ENCODE measurements around the gene NCOA7.

NCOA7 gene

DNA sequence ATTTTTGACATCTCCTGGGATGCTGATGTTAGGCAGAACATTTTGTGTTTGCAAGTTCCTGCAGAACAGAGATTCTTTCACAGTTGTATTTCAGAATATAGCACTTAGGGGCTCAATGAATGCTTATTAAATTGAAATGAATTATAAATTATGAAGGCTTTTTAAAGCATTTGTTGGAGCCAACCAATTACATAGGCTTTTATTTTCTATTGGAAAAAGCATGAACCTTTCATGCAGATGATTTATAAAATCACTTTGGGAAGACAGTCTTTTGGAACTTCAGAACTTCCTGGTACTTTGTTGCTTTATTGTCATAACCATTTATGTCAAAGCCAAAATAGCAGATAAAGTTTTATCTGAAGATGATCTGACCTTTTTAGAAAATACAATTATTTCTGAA lies 96.6 kb downstream of the NCOA7 start:
- H3K4me2 ChIP-seq (ENCODE audit: low read length) = no peak overlapping the region
- no peak overlapping the region for H3K27ac ChIP-seq (ENCODE audit: low read depth, low read length)
- no peaks in the 10 kb centered on the region for H3K27me3 ChIP-seq (ENCODE audit: control insufficient read depth, low read length)
- H3F3A ChIP-seq (ENCODE audit: control insufficient read depth, insufficient read depth) = 0 out of 2 replicates have a peak, but pooled peaks cover 3% of the 10 kb centered on the region
- no peaks in the 10 kb centered on the region for H3K79me2 ChIP-seq (ENCODE audit: control insufficient read depth, low read length)
- H3K4me1 ChIP-seq (ENCODE audit: control insufficient read depth, low read length) = peaks cover 3% of the 10 kb centered on the region; the same call in 1 of the 2 replicates
- no peak overlapping the region for H3K4me3 ChIP-seq (ENCODE audit: low read length)
- H3K36me3 ChIP-seq (ENCODE audit: control insufficient read depth, low read length) = peaks cover 87% of the 10 kb centered on the region
- no peaks in the 10 kb centered on the region for H3K9me3 ChIP-seq (ENCODE audit: control insufficient read depth, insufficient read depth, low read length)
- H3K9me2 ChIP-seq (replicated peaks; ENCODE audit: control insufficient read depth, low read length) = no peaks in the 10 kb centered on the region
- TF ChIP-seq EZH2phosphoT487 (IDR thresholded peaks at IDR 0.05; ENCODE audit: borderline replicate concordance, low read length) = no peak
- TF ChIP-seq, protein P1, sequence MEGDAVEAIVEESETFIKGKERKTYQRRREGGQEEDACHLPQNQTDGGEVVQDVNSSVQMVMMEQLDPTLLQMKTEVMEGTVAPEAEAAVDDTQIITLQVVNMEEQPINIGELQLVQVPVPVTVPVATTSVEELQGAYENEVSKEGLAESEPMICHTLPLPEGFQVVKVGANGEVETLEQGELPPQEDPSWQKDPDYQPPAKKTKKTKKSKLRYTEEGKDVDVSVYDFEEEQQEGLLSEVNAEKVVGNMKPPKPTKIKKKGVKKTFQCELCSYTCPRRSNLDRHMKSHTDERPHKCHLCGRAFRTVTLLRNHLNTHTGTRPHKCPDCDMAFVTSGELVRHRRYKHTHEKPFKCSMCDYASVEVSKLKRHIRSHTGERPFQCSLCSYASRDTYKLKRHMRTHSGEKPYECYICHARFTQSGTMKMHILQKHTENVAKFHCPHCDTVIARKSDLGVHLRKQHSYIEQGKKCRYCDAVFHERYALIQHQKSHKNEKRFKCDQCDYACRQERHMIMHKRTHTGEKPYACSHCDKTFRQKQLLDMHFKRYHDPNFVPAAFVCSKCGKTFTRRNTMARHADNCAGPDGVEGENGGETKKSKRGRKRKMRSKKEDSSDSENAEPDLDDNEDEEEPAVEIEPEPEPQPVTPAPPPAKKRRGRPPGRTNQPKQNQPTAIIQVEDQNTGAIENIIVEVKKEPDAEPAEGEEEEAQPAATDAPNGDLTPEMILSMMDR (IDR thresholded peaks at IDR 0.05; ENCODE audit: low read depth, low read length, poor library complexity, severe bottlenecking) = no peak
- no peaks in the 10 kb centered on the region for H4K20me1 ChIP-seq (ENCODE audit: control insufficient read depth, insufficient read depth, low read depth, low read length)

DNA sequence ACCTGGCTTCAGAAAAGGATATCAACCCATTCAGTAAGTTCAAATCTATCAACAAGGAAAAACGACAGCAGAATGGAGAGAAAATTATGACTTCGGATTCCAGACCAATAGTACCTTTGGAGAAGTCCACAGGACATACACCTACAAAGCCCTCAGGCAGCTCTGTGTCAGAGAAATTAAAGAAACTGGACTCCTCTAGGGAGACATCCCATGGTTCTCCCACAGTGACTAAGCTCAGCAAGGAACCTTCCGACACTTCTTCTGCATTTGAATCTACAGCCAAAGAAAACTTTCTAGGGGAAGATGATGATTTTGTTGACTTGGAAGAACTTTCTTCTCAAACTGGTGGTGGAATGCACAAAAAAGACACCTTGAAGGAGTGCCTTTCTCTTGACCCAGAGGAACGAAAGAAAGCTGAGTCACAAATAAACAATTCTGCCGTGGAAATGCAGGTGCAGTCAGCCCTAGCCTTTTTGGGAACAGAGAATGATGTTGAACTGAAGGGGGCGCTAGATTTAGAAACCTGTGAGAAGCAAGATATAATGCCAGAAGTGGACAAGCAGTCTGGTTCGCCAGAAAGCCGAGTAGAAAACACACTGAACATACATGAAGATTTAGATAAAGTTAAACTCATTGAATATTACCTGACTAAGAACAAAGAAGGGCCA lies 98.4 kb downstream of the NCOA7 start:
- Histone ChIP-seq H4K20me1 (ENCODE audit: control insufficient read depth, insufficient read depth, low read depth, low read length) (no peaks in the 10 kb centered on the region), H3K4me2 (ENCODE audit: low read length) (no peak overlapping the region), H3F3A (ENCODE audit: control insufficient read depth, insufficient read depth) (0 out of 2 replicates have a peak, but pooled peaks cover 3% of the 10 kb centered on the region), H3K9me3 (ENCODE audit: control insufficient read depth, insufficient read depth, low read length) (no peaks in the 10 kb centered on the region), H3K4me1 (ENCODE audit: control insufficient read depth, low read length) (peaks cover 2% of the 10 kb centered on the region; the same call in 1 of the 2 replicates), H3K36me3 (ENCODE audit: control insufficient read depth, low read length) (peaks cover 82% of the 10 kb centered on the region), H3K9me2 (replicated peaks; ENCODE audit: control insufficient read depth, low read length) (no peaks in the 10 kb centered on the region), H3K27me3 (ENCODE audit: control insufficient read depth, low read length) (no peaks in the 10 kb centered on the region), H3K27ac (ENCODE audit: low read depth, low read length) (no peak overlapping the region), H3K4me3 (ENCODE audit: low read length) (no peak overlapping the region), H3K79me2 (ENCODE audit: control insufficient read depth, low read length) (no peaks in the 10 kb centered on the region)
- no peak for TF ChIP-seq EZH2phosphoT487 (IDR thresholded peaks at IDR 0.05; ENCODE audit: borderline replicate concordance, low read length)
- TF ChIP-seq, protein P1 (IDR thresholded peaks at IDR 0.05; ENCODE audit: low read depth, low read length, poor library complexity, severe bottlenecking) = peak; percentile 76

DNA sequence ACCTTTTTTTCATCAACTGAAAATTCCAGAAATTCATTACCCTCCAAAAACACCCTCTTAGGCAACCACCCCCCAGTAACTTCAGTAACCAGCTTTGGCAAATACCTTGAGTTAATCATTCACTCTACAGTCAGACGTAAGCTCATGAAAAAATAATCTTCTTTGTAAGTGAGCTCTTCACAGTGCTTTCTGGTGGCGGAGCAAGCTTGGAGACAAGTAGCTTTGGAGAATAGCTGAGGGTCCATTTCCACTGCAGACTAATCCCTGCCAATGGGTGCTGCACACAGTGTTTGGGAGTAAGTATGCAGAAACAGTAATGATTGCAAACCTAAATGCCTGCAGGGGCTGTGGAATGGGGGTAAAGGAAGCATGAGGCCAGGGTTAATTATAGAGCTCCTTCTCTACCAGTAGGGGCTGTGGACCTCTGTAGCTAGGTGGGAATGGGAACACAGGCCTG lies 109.0 kb downstream of the NCOA7 start:
- Histone ChIP-seq H4K20me1 (ENCODE audit: control insufficient read depth, insufficient read depth, low read depth, low read length) (no peaks in the 10 kb centered on the region), H3K9me3 (ENCODE audit: control insufficient read depth, insufficient read depth, low read length) (no peaks in the 10 kb centered on the region), H3K27me3 (ENCODE audit: control insufficient read depth, low read length) (no peaks in the 10 kb centered on the region), H3K27ac (ENCODE audit: low read depth, low read length) (no peak overlapping the region), H3K9me2 (replicated peaks; ENCODE audit: control insufficient read depth, low read length) (no peaks in the 10 kb centered on the region), H3K4me2 (ENCODE audit: low read length) (no peak overlapping the region), H3F3A (ENCODE audit: control insufficient read depth, insufficient read depth) (peaks cover 11% of the 10 kb centered on the region; the same call in 1 of the 2 replicates), H3K4me3 (ENCODE audit: low read length) (no peak overlapping the region), H3K4me1 (ENCODE audit: control insufficient read depth, low read length) (no peaks in the 10 kb centered on the region), H3K36me3 (ENCODE audit: control insufficient read depth, low read length) (peaks cover 61% of the 10 kb centered on the region), H3K79me2 (ENCODE audit: control insufficient read depth, low read length) (no peaks in the 10 kb centered on the region)
- no peak for TF ChIP-seq EZH2phosphoT487 (IDR thresholded peaks at IDR 0.05; ENCODE audit: borderline replicate concordance, low read length)
- TF ChIP-seq, protein P1 (IDR thresholded peaks at IDR 0.05; ENCODE audit: low read depth, low read length, poor library complexity, severe bottlenecking) = no peak
